ENCODE results near the gene SP140L. TPM values are rescaled to one million over a fixed set of nuclear protein-coding genes. Genes with fewer than 3 reads are reported as not detected.

The SP140L gene
- total and polyA plus RNA-seq, 9 donors, result 7.1 to 31.3 (median 19.4) TPM

DNA sequence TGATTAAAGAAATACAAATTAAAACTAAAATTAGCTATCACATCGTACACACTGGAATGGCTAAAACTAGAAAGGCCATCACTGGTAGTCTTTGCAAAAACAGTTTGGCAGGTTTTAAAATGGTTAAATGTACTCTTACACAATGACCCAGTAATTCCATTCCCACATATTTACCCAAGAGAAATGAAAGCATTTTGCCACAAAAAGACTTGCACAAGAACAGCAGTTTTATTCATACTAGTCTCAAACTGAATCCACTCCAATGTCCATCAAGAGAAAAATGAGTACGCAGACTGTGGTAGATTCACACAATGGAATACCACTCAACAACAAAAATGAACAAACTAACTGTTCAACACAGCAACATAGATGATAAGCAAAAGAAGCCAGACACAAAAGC is 29.1 kb downstream of the SP140L start:
- H3K27me3 ChIP-seq, result no peaks in the 10 kb centered on the region
- no peaks in the 10 kb centered on the region for H3K4me1 ChIP-seq (ENCODE audit: insufficient read depth)
- H3K27ac ChIP-seq, result no peak overlapping the region
- DNase-seq, result no peak
- TF ChIP-seq CTCF (IDR thresholded peaks at IDR 0.05), result no peak
- no peak for TF ChIP-seq EP300 (IDR thresholded peaks at IDR 0.05)
- TF ChIP-seq POLR2A (IDR thresholded peaks at IDR 0.05), result no peak
- WGBS, 3 donors, result 78 to 83% (median 80%) methylated on average over 2 of the region's 2 CpGs
- intact Hi-C loops (cut with DNase I), result no loop called here
- H3K9me3 ChIP-seq, result no peaks in the 10 kb centered on the region
- no peak overlapping the region for H3K4me3 ChIP-seq
- H3K36me3 ChIP-seq, result no peaks in the 10 kb centered on the region

DNA sequence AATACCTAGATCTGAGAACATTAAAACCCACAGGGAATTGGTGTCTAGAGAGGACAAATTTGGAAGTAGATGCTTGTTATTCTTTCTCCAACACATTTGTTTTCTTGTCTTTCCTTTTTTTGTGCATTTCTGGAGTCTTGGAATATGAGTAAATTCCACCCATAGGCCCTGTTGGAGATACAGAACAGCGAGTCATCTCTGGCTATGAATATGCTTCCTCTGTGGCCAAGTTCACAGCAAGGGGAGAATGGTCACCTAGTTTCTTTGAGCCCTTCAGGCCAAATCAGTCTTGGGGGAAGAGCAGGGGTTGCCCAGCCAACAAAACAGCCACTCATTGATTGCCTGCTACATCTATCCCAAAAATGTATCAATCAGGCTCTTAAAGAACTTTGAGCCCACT is 31.3 kb downstream of the SP140L start:
- WGBS, 3 donors, result 94 to 100% (median 95%) methylated on average over 1 of the region's 1 CpG
- no peaks in the 10 kb centered on the region for H3K27me3 ChIP-seq
- no peaks in the 10 kb centered on the region for H3K9me3 ChIP-seq
- no peak overlapping the region for H3K4me3 ChIP-seq
- no peak for DNase-seq
- TF ChIP-seq POLR2A (IDR thresholded peaks at IDR 0.05) (no peak), EP300 (IDR thresholded peaks at IDR 0.05) (no peak), CTCF (IDR thresholded peaks at IDR 0.05) (no peak)
- H3K4me1 ChIP-seq (ENCODE audit: insufficient read depth), result no peaks in the 10 kb centered on the region
- no peak overlapping the region for H3K27ac ChIP-seq
- intact Hi-C loops (cut with DNase I), result no loop called here
- H3K36me3 ChIP-seq, result no peaks in the 10 kb centered on the region

DNA sequence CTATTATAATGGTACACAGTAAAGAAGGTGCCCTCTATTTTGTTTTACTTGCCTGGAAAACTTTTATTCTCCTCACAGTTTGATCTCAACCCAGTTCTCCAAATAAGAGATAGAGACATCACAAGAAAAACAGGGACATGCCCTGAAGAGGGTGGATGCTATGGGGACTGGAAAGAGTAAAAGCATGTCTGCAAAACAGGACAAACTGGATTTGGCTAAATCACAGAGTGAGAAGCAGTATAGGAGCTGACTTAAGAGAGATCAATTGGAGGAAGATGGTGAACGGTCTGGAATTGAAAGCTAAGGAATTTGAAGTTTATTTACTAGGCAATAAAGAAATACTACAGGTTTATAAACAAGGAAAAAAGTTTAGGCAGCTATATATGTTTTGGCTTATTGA is 33.0 kb downstream of the SP140L start:
- no peak overlapping the region for H3K4me3 ChIP-seq
- H3K36me3 ChIP-seq, result no peaks in the 10 kb centered on the region
- no peak for DNase-seq
- no peaks in the 10 kb centered on the region for H3K9me3 ChIP-seq
- no peaks in the 10 kb centered on the region for H3K4me1 ChIP-seq (ENCODE audit: insufficient read depth)
- WGBS, 3 donors, result 56 to 70% (median 62%) methylated on average over 1 of the region's 1 CpG
- TF ChIP-seq CTCF (IDR thresholded peaks at IDR 0.05), result no peak
- no peak for TF ChIP-seq EP300 (IDR thresholded peaks at IDR 0.05)
- TF ChIP-seq POLR2A (IDR thresholded peaks at IDR 0.05), result no peak
- no peak overlapping the region for H3K27ac ChIP-seq
- H3K27me3 ChIP-seq, result no peaks in the 10 kb centered on the region
- intact Hi-C loops (cut with DNase I), result no loop called here

DNA sequence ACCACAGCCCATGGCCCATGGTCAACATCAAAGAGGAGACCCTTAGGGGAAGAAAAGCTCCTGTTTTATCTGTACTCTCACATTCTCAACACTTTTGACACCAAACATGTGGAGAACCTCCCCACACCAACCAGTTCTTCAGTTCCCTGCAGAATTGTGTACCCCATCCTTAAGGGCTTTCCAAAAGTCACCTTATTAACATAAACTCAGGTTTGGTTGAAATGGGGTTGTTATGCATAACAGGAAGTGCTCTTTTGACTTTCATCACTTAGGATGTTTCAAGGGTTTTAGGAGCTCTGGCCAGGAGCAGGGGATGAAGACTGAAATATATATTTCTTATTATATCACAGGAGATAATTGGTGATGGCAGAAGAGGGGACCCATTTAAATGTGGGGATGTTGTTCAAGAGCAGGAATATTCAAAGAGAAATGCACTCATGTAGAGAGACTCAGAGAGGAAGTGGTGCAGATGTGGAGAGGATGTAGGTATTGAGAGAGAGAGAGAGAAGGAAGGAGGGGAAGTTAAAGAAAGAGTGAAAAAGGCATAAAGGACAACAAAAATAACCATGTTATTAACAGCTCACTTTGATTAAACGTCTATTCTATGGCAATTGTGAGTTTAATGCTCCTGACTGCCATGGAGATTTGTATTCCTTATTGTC is 35.2 kb downstream of the SP140L start:
- Histone ChIP-seq H3K4me3 (no peak overlapping the region), H3K27me3 (no peaks in the 10 kb centered on the region), H3K9me3 (no peaks in the 10 kb centered on the region), H3K4me1 (ENCODE audit: insufficient read depth) (no peaks in the 10 kb centered on the region), H3K27ac (no peak overlapping the region), H3K36me3 (no peaks in the 10 kb centered on the region)
- WGBS, 3 donors, result 64 to 69% (median 65%) methylated on average over 1 of the region's 1 CpG
- intact Hi-C loops (cut with DNase I), result no loop called here
- no peak for DNase-seq
- no peak for TF ChIP-seq POLR2A (IDR thresholded peaks at IDR 0.05)
- no peak for TF ChIP-seq EP300 (IDR thresholded peaks at IDR 0.05)
- TF ChIP-seq CTCF (IDR thresholded peaks at IDR 0.05), result no peak

Measured in ovary (tissue), 9 donors.